Stimulated activated CD8-positive, alpha-beta memory T cell treated with anti-CD3 and anti-CD28 coated beads, Interleukin-4, amount 100 ng/mL, for 1 hour (primary cell): ENCODE measurements around the gene HSBP1.

Source experiments
- DNase-seq, 2 donors: peaks; one replicate each; pipeline ENCODE4 v3.0.0-alpha.2; 2020; ENCODE audit warnings: low read depth in 2 of 2, low spot score in 1 of 2

The HSBP1 gene

DNA sequence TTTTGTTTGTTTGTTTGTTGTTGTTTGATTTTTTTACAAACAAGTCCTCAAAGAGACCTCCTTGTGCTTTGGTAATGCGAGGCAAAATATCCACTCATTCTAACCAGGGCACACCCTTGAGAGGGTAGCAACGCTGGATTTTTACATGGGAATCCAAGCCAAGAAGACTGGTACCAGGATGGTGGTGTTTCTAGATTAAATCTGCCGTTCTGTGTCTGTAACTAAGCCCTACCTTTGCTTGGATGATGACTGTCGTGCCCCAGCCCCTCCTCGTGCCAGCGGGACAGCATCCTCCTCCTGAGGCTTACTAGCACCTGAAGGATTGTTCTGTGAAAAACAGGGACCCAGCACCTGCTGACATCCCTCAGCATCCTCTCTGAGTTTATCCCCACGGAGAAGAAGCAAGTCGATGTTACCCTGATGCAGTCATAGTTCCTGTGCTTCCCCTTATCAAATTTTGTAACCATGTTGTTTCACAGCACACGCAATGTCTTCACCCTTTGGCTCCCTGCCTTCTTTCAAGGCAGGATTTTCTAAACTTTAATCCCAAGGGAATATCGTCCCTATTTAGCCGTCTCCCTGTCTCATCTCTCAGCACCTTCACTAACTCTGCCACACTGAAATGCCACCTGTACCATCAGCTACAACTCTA is 5.1 kb upstream of the HSBP1 start:
- no peak for DNase-seq

DNA sequence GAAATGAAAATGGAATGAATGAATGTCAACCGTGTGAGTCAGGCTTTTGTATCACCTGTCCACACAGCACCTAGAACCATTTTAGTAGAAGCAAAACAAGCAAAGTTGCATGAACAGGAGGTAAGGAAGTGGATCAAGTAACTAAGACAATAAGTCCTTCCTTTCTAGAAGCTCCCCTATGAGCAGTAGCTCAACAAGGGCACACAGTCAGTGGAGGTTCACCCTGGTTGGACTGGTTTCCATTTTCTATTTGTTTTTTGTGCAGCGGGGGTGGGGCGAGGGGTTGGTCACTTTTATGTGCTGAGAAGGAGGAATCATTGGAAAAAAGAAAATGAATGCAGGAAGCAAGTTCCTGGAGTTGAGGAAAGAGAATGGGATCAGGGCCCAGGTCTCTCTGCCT is 4.0 kb upstream of the HSBP1 start:
- DNase-seq, result no peak

DNA sequence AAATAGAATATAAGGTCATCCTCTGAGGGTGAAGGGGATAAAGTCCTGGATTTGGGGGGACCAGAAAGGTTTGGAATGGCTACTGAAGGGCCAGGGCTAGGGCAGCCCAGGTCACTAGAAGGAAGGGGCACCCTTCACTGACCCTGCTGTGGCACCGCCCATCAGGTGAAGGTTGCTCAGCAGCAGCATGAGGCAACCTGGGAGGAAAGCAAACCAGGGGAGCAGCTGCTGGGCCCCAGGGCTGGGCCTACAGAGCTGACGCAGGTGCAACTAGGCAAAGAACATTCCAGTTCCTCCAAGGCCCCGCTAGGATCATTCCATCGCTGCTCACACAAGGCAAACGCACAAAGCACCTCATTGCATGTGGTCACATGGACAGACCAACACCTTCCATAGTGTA is 3.4 kb upstream of the HSBP1 start:
- DNase-seq, result no peak

DNA sequence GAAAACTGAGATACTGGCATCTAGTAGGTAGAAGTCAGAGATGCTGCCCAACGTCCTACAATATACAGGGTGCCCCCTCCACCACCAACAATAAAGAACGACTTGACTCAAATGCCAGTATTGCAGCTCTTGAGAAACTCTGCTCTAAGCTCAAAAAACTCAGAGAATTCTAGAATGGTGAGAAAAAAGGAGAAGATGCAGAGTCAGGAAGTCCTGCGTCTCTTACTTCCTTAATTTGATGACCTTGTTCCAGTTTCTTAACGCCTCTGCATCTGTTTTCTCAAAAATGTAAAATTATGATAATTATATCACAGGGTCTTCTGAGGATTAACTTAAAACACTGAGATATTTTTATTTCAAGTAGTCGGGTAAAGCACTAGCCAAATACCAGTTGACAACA is 1.7 kb upstream of the HSBP1 start:
- DNase-seq, result no peak

DNA sequence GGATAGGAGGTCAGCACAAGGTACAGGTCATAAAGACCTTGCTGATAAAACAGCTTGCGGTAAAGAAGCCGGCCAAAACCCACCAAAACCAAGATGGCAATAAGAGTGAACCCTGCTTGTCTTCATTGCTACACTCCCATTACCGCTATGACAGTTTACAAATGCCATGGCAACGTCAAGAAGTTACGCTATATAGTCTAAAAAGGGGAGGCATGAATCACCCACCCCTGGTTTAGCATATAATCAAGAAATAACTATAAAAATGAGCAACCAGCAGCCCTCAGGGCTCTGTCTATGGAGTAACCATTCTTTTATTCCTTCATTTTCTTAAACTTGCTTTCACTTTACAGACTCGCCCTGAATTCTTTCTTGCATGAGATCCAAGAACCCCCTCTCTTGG is 1.0 kb upstream of the HSBP1 start:
- DNase-seq, result no peak

DNA sequence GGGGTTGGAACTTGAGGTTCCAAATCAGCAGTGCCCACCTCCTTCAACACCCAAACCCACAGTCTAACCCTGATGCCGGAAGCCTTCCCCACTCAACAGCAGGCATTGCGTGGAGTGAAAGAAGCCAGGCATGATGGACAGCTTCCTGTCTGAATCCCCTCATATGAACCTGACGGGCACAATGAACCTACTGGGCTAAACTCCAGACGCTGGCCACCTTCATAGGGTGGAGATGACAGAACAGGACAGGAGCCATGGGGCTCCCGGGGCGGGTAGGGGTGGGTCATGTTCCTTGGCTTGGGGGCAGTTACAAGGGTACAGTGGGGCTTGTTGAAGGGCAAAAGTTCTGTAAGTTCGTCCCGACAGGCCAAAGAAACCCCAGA is 460 bp upstream of the HSBP1 start:
- DNase-seq, result no peak

DNA sequence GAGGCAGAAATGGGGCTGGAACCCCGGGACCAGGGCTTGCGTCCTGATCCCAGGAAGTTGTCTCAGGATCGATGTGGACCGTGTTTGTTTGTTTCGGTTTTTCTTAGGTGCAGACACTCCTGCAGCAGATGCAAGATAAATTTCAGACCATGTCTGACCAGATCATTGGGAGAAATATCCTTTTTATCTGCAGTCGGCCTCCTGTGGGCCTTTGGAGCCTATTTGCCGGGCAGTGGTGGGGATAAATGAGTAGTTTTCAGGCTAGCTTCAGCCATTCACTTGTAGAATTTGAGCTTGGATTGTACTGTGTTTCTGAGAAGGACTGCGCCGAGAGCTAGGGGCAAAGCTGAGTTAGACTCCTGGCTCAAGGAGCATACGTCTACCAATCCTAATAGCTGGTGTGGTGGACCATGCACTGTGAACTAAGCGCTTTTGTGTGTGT is 816 bp downstream of the HSBP1 start:
- no peak for DNase-seq

DNA sequence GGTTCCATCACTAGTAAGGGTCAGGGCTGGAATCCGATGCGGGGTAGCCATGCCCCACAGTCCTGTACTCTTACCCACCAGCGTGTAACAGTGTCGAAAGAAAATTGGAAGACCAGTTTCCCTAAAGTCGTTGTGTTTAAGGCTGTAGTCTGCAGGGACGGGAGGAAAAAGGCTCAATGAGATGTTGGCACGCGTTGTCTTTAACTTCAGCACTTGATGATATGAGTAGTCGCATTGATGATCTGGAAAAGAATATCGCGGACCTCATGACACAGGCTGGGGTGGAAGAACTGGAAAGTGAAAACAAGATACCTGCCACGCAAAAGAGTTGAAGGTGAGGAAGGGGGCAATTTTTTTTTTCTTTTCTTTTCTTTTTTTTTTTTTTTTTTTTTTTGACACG is 1.3 kb downstream of the HSBP1 start:
- no peak for DNase-seq

DNA sequence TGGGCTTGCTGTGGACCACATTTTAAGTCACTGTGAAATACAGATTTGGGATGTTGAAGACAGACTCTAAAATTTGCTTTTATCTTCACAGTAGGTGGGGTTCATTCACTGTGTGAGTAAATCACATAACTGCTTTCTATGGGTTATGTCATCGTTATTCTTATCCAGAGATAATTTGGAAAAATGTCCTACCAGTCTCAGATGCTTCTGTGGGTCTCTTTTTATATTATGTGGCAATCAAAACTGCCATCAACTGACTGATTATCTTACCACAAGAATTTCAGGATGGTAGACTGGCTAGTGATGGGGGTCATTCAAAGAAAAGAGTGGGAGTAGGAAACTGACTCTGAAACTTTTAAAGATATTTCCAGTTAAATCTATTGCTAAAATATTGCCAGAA is 3.1 kb downstream of the HSBP1 start:
- DNase-seq, result no peak

DNA sequence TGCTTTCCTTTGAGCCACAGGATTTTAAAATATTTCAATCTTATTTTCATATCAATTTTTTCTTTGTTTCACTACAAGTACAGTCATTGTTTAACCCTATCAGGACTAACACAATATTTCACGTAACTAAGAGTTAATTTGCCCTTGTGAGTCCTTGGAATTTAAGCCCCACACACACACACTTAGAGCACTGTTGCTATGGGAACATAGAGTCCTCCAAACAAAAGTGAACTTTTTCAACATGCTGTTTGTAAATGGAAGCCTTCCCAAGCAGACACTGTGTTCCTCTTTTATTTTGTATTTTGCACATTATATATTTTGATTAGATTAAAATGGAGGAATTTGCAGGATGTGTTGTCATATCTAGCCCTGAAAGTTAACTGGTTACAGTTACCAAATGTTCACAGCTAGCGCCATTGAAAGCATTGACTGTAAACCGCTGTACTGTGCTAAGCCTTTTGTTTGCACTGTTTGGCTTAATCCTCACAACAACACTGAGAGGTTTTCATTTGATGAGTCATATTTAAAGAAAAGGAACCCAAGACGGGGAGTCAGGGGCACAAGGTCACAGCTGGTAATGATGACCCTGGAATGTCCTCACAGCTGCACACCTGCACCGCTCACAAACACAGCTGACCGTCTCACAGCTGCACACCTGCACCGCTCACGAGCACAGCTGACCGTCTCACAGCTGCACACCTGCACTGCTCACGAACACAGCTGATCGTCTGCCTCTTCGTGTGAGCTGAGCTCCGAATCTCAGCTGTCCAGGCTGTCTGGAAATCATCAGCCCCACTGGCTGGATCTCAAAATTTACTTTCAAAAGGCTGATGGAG is 6.3 kb downstream of the HSBP1 start:
- DNase-seq, result no peak

DNA sequence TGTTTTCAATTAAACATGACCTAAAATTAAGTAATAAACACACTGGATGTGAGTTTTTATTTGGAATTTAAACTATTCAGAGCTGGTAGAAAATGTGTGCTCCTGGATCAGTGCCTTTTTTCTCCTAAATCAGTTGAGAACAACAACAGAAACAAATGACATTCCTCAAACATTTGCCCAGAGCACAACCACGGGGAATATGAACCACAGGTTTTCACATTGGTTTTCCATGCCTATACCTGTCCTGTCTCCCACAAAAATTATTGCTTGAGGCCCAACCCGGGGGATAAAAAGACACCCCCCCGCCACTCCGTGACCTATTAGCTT is 6.8 kb downstream of the HSBP1 start:
- DNase-seq, result no peak

DNA sequence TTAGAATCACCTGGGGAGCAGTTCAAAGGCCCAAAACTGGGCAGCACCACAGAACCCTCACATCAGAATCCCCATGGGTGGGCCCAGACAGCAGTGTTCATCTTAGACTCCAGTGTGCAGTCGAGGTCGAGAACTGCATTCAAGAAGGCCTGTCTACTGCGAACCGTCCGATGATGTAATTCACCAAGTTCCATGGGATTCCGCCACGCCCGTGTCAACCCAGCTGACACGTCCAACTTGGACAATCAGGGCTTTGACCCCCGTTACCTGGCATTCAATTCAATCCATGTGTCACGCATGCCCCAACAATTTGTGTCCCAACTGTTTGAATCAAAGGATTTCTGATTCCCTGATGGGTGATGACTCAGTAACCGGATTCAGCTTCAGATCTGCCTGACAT is 9.2 kb downstream of the HSBP1 start:
- DNase-seq, result no peak

DNA sequence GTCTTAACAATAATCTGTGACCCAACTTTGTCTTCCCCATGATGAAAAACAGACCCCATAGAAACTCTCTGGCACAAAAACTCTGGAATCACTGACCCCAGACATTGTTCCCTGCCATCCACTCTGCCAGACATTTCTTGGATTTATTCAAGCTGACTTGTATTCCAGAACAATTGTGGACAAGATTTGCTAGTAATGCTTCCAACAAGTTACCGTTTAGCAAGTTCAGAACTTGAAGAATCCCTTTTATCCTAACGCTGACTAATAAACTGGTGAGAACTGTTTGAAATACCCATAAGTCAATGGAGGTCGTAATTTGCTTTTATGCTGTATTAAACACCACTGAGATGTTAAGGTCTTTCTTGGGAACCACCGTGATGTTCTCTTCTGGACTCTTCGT is 10.5 kb downstream of the HSBP1 start:
- DNase-seq, result no peak

DNA sequence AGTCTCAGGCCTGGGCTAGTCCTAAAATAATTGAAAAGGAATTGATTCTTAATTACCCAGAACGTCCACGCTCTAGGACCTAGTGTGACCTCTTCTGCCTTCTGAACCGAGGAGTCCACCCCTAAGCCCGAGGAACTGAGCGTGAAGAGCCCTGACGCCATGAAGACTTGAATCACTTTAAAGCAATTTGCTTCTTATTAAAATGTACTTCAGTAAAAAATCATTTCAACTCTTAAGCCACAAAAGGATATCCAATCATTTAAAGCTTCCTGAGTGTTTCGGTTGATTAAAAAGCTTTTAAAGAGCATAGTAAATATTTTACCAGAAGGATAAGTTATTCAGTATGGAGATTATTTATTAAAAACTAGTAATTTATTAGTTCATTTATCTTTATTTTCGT is 11.6 kb downstream of the HSBP1 start:
- no peak for DNase-seq

DNA sequence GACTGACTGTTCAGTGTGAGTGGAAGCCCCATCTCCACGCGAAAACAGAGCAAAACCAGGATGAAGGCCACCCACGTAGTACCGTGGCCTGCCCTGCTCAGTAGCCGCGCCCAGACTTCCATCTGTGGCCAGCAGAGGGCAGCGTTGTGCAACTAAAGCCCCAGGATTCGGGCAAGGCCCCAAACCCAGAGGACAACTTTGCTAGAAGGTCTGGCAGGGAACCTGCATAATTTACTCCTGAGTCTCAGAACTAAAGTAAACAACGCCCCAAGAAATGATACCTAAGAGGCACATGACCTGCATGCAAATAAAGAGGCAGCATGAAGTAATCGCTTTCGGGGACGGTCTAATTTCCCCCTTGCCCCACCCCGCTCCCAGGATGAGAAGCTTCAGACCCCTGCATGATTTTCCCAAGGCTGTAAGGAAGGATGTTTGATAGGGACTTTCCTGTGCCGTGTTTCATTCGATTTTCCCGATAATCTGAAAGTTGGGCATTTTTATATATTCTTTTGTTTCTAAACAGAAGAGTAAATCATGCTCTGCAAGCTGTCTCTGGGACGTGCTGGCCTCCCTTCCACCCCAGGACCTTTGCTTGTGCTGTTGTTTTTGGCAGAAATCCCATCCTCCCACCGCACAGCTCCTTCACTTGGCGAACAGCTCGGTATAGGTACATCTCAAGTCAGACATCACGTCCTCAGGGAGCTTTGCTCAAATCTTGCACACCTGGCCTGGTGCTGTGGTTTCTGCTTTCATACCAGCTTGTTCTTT is 18.6 kb downstream of the HSBP1 start:
- DNase-seq, result peak; percentile 52 to 61

DNA sequence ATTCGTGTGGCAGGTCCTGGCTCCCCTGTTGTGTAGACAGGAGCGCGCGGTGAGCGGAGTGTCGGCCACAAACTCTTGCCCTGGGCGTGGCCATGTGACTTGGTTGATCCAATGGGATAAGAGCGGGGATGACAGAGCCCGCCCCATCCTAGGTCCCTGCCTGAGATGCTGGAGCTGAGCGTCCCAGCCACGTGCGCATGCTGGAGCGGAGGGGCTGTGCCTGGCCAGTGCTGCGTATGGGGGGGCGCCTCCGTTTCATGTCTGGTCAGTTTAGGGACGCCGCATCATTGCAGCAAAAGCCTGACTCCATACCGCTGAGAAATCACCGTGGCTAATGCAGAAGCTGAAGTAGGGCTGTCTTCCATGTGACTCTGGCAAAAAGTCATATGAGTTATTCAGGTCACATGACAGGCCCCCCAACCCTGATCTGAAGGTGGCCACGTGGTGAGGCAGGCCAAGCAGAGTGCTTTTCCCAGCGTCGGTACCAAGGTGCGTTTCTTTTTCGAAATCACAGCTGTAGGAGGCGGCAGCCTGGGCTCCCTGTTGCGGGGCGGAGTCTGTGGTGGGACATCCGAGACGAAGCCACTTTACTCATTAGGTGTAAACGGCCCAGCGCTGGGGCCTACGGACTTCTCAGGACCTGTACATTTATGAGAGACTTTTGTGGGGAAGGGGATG is 22.5 kb downstream of the HSBP1 start:
- DNase-seq, result no peak

DNA sequence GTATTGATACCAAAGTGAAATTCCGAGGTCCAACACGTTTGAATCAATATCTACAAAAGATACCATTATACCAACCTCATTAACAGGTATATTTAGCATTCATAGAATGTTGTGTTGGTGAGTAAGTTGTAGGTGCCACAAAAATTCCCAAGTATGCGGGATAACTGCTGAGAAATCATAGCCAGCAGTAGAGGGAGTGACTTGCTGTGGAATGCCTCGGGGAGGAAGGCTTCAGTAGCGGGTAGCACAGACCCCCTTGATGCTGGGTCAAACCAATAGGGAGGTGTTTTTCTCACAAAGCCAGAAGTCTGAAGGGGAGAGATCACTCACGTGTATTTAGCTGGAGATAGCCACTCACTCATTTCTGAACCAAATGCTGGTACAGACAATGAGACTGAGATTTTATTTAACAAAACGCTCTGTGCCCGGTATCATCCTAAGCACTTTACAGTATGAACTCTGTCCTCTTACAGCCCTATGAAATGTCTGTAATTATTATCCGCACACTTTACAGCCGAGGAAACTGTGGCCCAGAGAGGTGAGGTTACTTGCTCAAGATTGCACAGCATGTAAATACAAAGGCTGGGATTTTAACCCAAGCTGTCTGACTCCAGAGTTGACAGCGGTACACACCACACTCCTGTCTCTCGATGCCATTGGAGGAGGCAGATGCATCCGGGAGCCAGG is 23.1 kb downstream of the HSBP1 start:
- no peak for DNase-seq

DNA sequence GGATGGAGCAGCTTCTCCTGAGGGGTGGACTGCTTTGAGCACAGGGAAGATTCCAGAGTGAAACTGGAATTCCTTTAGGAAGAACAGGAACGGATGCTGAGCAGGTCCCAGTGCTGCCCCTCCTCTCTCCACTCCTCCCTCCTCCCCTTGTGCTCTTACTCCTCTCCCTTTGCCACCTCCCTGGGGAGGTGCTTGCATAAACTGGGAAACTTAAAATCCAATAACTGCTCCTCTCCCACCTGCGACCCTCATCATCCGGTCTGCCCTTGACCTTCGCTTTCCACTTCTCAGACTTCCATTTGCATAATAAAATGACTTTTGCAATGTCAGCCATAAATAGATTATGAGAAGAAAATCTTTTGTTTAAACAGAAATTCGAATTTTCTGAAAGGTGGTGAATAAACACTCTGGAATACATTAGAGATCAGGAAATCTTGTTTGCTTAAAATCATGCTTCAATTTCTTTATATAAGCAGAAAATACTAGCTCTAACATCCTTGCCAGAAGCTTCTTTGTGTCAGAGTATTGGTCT is 23.7 kb downstream of the HSBP1 start:
- DNase-seq, result no peak

DNA sequence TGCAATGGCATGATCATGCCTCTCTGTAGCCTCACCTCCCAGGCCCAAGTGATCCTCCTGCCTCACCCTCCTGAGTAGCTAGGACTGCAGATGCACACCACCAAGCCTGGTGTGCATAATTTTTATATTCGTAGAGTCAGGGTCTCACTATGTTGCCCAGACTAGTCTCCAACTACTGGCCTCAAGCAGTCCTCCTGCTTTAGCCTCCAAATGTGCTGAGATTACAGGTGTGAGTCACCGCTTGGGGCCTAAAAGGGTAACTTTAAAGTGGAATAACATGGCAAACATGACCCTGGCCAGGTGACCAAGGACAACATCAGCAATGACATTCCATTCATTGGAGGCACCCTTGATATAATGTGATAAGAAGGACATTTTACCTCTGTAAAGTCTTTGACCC is 26.1 kb downstream of the HSBP1 start:
- DNase-seq, result no peak

DNA sequence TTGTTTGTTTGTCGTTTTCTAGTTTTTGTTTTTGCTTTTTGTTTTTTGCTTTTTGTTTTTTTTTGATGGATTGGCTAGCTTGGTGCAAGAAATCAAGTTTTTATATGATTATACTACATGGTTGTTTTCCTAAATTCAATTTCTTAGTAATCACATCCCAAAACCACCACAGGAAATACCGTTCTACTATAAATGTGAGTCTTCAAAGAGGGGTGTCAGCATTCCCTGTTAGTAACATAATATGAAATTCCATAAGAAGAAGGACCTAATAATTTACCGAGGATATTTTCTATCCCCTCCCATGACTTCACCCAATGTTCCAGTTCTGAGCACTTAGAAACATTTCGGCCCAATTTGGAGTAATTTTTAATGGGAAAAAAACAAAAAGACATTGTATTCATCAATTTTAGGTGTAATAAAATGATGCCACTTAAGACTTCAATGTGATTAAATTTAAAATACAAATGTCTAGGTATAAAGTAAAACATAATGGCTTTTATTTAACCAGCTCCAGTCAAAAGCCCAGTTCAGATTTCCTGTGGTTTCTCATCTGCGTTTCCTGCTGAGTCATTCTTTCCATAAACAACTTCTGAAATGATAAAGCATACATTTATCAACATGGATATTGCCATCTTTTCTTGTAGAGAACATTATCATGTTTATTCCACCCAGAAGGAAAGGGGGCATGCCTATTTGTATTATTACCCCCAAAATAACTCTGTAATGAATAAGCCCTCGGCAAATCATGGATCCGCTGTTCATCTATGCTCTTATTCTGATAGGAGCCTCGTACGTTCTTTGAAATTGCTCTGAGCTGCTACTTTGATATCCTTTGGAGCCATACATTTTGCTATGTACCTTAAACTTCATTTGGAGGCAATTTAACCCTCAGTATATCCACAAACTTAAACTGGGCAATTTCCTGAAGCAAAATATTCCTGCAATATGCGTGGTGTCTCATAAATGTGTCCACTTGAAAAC is 28.1 kb downstream of the HSBP1 start:
- no peak for DNase-seq
